SK-N-SH treated with all-trans-retinoic acid at 6 μM for 48 hours (cell line): Measurements from ENCODE around the gene WASF2.

Experiments used
- ATAC-seq: fragments of 200-7000 bp; cut with Tn5 transposase; 3 replicates; pipeline ENCODE4 v1.9.1; 2020; ENCODE audit warnings: mild to moderate bottlenecking, moderate library complexity
- ARNTL ChIP-seq: fragments of 450-650 bp; formaldehyde crosslinking; IDR thresholded peaks from 2 replicates; pipeline ENCODE4 v1.5.0; 2020; ENCODE audit warnings: low read depth, mild to moderate bottlenecking, moderate library complexity, borderline replicate concordance
- BACH2 ChIP-seq: fragments of 250-450 bp; sonication (Bioruptor Pico); IDR thresholded peaks from 2 replicates; pipeline ENCODE4 v1.9.0; 2021; ENCODE audit warnings: mild to moderate bottlenecking, borderline replicate concordance
- CREB5 ChIP-seq: fragments of 250-450 bp; sonication (Bioruptor Pico); IDR thresholded peaks from 2 replicates; pipeline ENCODE4 v1.5.1; 2020; ENCODE audit warnings: low read depth, mild to moderate bottlenecking, moderate library complexity
- CSDC2 ChIP-seq: fragments of 250-450 bp; sonication (Bioruptor Pico); IDR thresholded peaks from 2 replicates; pipeline ENCODE4 v1.5.0; 2020; ENCODE audit warnings: mild to moderate bottlenecking, moderate library complexity
- CSRNP3 ChIP-seq: fragments of 250-450 bp; sonication (Bioruptor Pico); IDR thresholded peaks from 2 replicates; pipeline ENCODE4 v1.5.1; 2021; ENCODE audit warnings: mild to moderate bottlenecking, moderate library complexity
- ESRRG ChIP-seq: fragments of 250-450 bp; sonication (Bioruptor Pico); IDR thresholded peaks from 2 replicates; pipeline ENCODE4 v1.6.1; 2021; ENCODE audit warnings: mild to moderate bottlenecking
- GLIS3 ChIP-seq: fragments of 250-450 bp; sonication (Bioruptor Pico); IDR thresholded peaks from 2 replicates; pipeline ENCODE4 v1.5.0; 2020; ENCODE audit warnings: mild to moderate bottlenecking, moderate library complexity
- ISL1 ChIP-seq: fragments of 250-450 bp; sonication (Bioruptor Pico); IDR thresholded peaks from 2 replicates; pipeline ENCODE4 v2.1.2; 2022; ENCODE audit warnings: mild to moderate bottlenecking, moderate library complexity
- OSR1 ChIP-seq: fragments of 250-450 bp; sonication (Bioruptor Pico); IDR thresholded peaks from 2 replicates; pipeline ENCODE4 v1.8.0; 2022; ENCODE audit warnings: moderate library complexity, mild to moderate bottlenecking, inconsistent platforms
- POU6F1 ChIP-seq: fragments of 250-450 bp; sonication (Bioruptor Pico); IDR thresholded peaks from 2 replicates; pipeline ENCODE4 v1.8.0; 2021; ENCODE audit warnings: low read depth, mild to moderate bottlenecking, moderate library complexity, borderline replicate concordance
- PPARA ChIP-seq: fragments of 250-450 bp; sonication (Bioruptor Pico); IDR thresholded peaks from 2 replicates; pipeline ENCODE4 v1.5.0; 2020; ENCODE audit warnings: mild to moderate bottlenecking, borderline replicate concordance
- RARB ChIP-seq: fragments of 250-450 bp; sonication (Bioruptor Pico); IDR thresholded peaks from 2 replicates; pipeline ENCODE4 v1.8.0; 2021; ENCODE audit warnings: mild to moderate bottlenecking, moderate library complexity
- SNAI2 ChIP-seq: fragments of 250-450 bp; sonication (Bioruptor Pico); IDR thresholded peaks from 2 replicates; pipeline ENCODE4 v1.5.0; 2020; ENCODE audit warnings: mild to moderate bottlenecking, moderate library complexity
- TCF4 ChIP-seq: fragments of 250-450 bp; sonication (Bioruptor Pico); IDR thresholded peaks from 2 replicates; pipeline ENCODE4 v1.8.0; 2021; ENCODE audit warnings: mild to moderate bottlenecking, moderate library complexity, borderline replicate concordance
- TOX ChIP-seq: fragments of 250-450 bp; sonication (Bioruptor Pico); IDR thresholded peaks from 2 replicates; pipeline ENCODE4 v1.8.0; 2021; ENCODE audit warnings: mild to moderate bottlenecking, moderate library complexity, borderline replicate concordance
- TSHZ2 ChIP-seq: fragments of 250-450 bp; sonication (Bioruptor Pico); IDR thresholded peaks from 2 replicates; pipeline ENCODE4 v1.5.0; 2020; ENCODE audit warnings: mild to moderate bottlenecking, moderate library complexity
- ZC3H10 ChIP-seq: fragments of 250-450 bp; sonication (Bioruptor Pico); IDR thresholded peaks from 2 replicates; pipeline ENCODE4 v1.5.1; 2021; ENCODE audit warnings: mild to moderate bottlenecking, moderate library complexity
- ZFP3 ChIP-seq: fragments of 250-450 bp; sonication (Bioruptor Pico); IDR thresholded peaks from 2 replicates; pipeline ENCODE4 v1.5.0; 2020; ENCODE audit warnings: mild to moderate bottlenecking, moderate library complexity
- ZFP30 ChIP-seq: fragments of 450-650 bp; formaldehyde crosslinking; IDR thresholded peaks from 2 replicates; pipeline ENCODE4 v1.5.0; 2022; ENCODE audit warnings: mild to moderate bottlenecking, moderate library complexity
- ZNF565 ChIP-seq: fragments of 450-650 bp; formaldehyde crosslinking; conservative IDR thresholded peaks from 2 replicates; pipeline ENCODE4 v1.5.0; 2020; ENCODE audit warnings: low read depth, mild to moderate bottlenecking, moderate library complexity
- ZNF70 ChIP-seq: fragments of 450-650 bp; formaldehyde crosslinking; IDR thresholded peaks from 2 replicates; pipeline ENCODE4 v1.5.0; 2020; ENCODE audit warnings: mild to moderate bottlenecking, moderate library complexity
- TF ChIP-seq, protein P1 (sequence below): fragments of 250-450 bp; sonication (Bioruptor Pico); IDR thresholded peaks from 2 replicates; pipeline ENCODE4 v1.8.0; 2020; ENCODE audit warnings: mild to moderate bottlenecking, moderate library complexity, borderline replicate concordance

Gene WASF2

DNA sequence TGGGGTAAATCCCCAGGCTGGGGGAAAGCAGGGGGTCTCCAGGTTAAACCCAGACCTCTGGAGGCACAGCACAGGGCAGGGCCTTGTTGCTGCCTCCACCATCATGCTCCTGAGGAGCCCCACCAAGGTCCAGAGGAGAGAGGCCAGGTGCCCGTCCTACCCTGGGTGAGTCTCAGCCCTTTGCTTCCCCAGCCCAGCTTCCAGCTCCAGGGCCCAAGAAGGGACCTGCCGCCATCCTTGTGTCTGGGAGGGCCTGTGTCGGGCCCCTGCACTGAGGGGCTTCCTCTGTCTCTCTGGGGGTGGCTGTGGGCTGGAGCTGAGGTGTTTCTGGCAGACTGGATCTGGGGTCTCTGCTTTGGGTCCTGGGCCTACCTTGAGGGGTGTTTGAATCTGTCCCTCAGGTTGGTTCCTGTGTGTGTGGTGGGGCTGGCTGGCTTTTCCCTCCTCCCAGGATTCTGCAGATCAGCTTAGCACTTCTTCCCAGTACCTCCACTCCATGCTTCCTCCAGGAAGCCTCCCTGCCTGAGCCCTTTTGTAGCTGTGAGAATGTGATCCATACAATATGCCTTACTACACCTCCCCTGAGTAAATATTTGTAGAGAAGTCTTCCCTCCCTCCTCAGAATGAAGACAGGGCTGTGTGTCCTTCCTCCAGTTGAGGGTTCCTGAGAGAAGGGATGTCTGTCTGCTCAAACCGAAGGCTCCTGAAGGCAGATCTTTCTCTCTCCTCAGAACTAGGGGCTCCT, 91.4 kb downstream of the WASF2 start:
- TF ChIP-seq PPARA (CRISPR knock-in tag) (no peak), OSR1 (no peak), CSRNP3 (no peak), CREB5 (CRISPR knock-in tag) (no peak), ISL1 (no peak), ZNF70 (CRISPR knock-in tag) (no peak), SNAI2 (CRISPR knock-in tag) (no peak), TSHZ2 (CRISPR knock-in tag) (no peak), ZC3H10 (CRISPR knock-in tag) (no peak), ESRRG (CRISPR knock-in tag) (no peak), BACH2 (CRISPR knock-in tag) (no peak)
- TF ChIP-seq, protein P1, sequence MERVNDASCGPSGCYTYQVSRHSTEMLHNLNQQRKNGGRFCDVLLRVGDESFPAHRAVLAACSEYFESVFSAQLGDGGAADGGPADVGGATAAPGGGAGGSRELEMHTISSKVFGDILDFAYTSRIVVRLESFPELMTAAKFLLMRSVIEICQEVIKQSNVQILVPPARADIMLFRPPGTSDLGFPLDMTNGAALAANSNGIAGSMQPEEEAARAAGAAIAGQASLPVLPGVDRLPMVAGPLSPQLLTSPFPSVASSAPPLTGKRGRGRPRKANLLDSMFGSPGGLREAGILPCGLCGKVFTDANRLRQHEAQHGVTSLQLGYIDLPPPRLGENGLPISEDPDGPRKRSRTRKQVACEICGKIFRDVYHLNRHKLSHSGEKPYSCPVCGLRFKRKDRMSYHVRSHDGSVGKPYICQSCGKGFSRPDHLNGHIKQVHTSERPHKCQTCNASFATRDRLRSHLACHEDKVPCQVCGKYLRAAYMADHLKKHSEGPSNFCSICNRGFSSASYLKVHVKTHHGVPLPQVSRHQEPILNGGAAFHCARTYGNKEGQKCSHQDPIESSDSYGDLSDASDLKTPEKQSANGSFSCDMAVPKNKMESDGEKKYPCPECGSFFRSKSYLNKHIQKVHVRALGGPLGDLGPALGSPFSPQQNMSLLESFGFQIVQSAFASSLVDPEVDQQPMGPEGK (CRISPR knock-in tag) = no peak
- no peak for ATAC-seq

GRCh38 chr1:27397749-27398148, 92.2 kb downstream of the WASF2 start:
- ATAC-seq = no peak
- no peak for TF ChIP-seq ZFP3 (CRISPR knock-in tag)
- TF ChIP-seq POU6F1 (CRISPR knock-in tag) = no peak
- TF ChIP-seq GLIS3 (CRISPR knock-in tag) = no peak
- no peak for TF ChIP-seq ZNF70 (CRISPR knock-in tag)
- no peak for TF ChIP-seq ISL1
- TF ChIP-seq CSDC2 (CRISPR knock-in tag) = no peak

DNA sequence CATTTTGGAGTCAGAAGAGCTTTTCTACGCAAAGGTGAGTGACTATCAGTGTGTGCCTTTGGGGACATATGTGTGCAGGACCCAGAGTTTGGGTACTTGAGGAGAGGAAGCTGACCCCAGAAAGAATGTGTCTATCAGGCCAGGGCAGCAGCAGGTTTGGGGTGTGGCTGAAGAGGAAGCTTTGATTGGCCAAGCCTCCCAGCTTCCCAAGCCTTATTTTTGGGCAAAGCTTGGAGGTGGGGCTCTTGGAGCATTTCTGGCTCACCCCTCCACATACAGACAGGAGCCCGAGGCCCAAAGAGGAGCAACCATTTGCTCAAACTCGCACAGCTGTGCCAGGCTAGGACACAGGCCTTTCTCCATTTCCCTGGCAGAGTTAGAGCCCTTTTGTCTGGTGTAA, 92.9 kb downstream of the WASF2 start:
- no peak for ATAC-seq
- no peak for TF ChIP-seq PPARA (CRISPR knock-in tag)
- TF ChIP-seq TOX = no peak
- no peak for TF ChIP-seq BACH2 (CRISPR knock-in tag)
- TF ChIP-seq ZNF70 (CRISPR knock-in tag) = no peak
- TF ChIP-seq ZFP30 (CRISPR knock-in tag) = no peak
- no peak for TF ChIP-seq RARB (CRISPR knock-in tag)
- TF ChIP-seq CSRNP3 = no peak
- TF ChIP-seq ZNF565 (CRISPR knock-in tag) = no peak
- TF ChIP-seq GLIS3 (CRISPR knock-in tag) = no peak
- TF ChIP-seq CREB5 (CRISPR knock-in tag) = no peak
- no peak for TF ChIP-seq TCF4 (CRISPR knock-in tag)
- TF ChIP-seq TSHZ2 (CRISPR knock-in tag) = no peak
- TF ChIP-seq ISL1 = no peak
- TF ChIP-seq ESRRG (CRISPR knock-in tag) = no peak
- TF ChIP-seq OSR1 = no peak
- TF ChIP-seq ARNTL (CRISPR knock-in tag) = no peak
